Measurements from ENCODE around the gene TACC2.

The TACC2 gene

DNA sequence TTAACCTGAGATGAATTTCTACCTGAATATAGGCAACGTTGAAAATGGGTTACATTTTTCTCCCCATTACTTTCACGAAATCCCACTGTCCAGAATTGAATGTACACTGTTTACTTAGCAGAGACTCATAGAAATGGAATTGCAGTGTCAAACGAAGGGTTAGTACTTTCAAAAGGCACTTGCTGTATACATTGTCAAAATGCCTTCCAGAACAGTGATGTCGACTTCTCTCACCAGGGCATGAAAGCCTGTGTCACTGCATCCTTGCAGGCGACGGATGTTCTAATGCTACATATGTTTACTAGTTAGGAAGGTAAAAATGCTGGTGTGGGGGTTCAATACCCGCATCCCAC lies 41.2 kb downstream of the TACC2 start:
- H3K27ac ChIP-seq (ENCODE audit: low read length), result peak overlapping the region; percentile 71
- H3K4me1 ChIP-seq (ENCODE audit: control insufficient read depth in 1 of 2, insufficient read depth in 2 of 2, low read length in 2 of 2), result peaks cover 0 to 11% of the 10 kb centered on the region in 2 donors

DNA sequence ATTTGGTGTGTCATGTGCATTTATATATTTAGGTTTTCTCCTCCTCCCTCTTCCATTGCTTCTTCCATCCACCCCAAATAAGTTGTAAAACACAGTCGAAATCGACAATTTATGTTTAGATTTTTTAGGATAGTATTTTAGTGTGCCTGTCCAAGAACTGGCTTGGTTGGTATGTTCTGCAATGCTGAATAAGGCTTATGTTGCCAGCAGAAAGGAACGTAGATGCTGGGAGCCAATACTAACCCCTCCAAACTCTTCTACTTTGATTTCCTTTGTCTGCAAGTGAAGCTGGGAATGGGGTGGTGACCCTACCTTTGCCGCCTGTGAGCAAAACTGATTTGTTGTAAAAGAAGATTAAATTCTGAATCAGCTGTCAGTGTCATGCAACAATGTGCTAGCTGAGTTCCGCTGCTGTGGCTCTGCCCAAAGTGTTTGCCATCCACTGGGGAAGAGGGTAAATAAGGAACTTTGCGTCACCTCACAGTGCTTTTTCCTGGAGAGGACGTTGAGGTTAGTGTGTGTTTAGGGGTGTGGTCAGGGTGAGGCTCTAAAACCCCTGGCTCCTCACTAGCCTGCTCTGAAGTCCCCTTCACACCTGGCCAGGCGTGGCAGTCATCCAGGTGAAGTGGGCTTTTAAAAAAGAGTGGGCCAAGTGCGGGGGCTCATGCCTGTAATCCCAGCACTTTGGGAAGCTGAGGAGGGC lies 44.4 kb downstream of the TACC2 start:
- H3K4me3 ChIP-seq (ENCODE audit: low read depth in 1 of 2, low read length in 2 of 2), result no peak overlapping the region

More for the DNA sequence above, 41.2 kb downstream of the TACC2 start:
- H3K27me3 ChIP-seq (ENCODE audit: low read depth, low read length), result no peaks in the 10 kb centered on the region
- H3K4me3 ChIP-seq (ENCODE audit: low read depth in 1 of 2, low read length in 2 of 2), result no peak overlapping the region
- H3K9me3 ChIP-seq (ENCODE audit: control insufficient read depth in 1 of 2, low read length in 2 of 2), result no peaks in the 10 kb centered on the region
- H3K36me3 ChIP-seq (ENCODE audit: control insufficient read depth in 1 of 2, insufficient read depth in 2 of 2, low read length in 2 of 2), result no peaks in the 10 kb centered on the region

DNA sequence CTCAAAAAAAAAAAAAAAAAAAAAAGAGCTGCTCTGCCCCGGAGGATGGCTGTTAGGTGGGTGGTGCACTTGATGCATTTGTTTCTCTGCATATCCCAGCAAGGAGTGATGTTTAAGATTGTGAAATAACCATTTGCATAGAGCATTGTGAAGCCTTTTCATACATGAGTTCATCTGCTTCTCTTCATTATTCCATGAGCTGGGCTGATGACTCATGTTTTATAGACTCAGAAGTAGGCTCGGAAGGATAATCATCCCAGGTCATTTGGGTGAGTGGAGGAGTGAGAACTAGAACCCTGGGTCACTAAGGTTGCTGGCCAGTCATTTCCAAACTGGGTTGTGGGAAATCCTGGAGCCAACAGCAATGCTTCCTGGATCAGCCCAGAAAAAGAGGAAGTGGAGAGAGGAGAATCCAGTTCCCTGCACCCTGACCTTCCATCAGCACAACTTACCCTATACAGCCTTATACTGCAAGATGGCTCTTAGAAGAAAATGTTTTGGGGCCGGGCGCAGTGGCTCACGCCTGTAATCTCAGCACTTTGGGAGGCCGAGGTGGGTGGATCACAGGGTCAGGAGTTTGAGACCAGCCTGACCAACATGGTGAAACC lies 45.3 kb downstream of the TACC2 start:
- H3K4me1 ChIP-seq (ENCODE audit: control insufficient read depth in 1 of 2, insufficient read depth in 2 of 2, low read length in 2 of 2), result peaks cover 0 to 11% of the 10 kb centered on the region in 2 donors
- H3K27me3 ChIP-seq (ENCODE audit: low read depth, low read length), result no peaks in the 10 kb centered on the region
- no peaks in the 10 kb centered on the region for H3K9me3 ChIP-seq (ENCODE audit: control insufficient read depth in 1 of 2, low read length in 2 of 2)
- no peak overlapping the region for H3K27ac ChIP-seq (ENCODE audit: low read length)
- no peaks in the 10 kb centered on the region for H3K36me3 ChIP-seq (ENCODE audit: control insufficient read depth in 1 of 2, insufficient read depth in 2 of 2, low read length in 2 of 2)
- H3K4me3 ChIP-seq (ENCODE audit: low read depth in 1 of 2, low read length in 2 of 2), result no peak overlapping the region

More for the DNA sequence above, 44.4 kb downstream of the TACC2 start:
- Histone ChIP-seq H3K4me1 (ENCODE audit: control insufficient read depth in 1 of 2, insufficient read depth in 2 of 2, low read length in 2 of 2) (peaks cover 0 to 11% of the 10 kb centered on the region in 2 donors), H3K27ac (ENCODE audit: low read length) (peak overlapping the region; percentile 1), H3K36me3 (ENCODE audit: control insufficient read depth in 1 of 2, insufficient read depth in 2 of 2, low read length in 2 of 2) (no peaks in the 10 kb centered on the region), H3K27me3 (ENCODE audit: low read depth, low read length) (no peaks in the 10 kb centered on the region), H3K9me3 (ENCODE audit: control insufficient read depth in 1 of 2, low read length in 2 of 2) (no peaks in the 10 kb centered on the region)

DNA sequence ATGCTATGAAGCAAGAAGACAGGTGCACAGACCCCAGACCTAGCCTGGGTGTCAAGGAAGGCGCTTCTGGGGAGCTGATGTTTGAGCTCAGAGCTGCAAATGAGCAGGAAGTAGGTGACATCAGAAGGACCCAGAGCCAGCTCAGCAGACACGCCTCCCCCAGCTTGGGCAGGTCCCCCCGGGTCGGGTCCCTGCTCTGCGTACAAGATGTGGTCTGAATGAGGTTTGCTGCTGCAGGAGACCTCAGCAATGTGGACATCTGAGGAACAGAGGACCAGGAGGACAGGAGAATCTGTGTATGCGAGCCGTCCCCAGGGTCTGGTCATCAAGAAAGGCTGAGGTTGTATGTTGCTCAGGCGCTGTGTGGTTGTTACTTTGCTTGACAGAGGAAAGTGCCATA lies 51.8 kb downstream of the TACC2 start:
- H3K27me3 ChIP-seq (ENCODE audit: low read depth, low read length), result no peaks in the 10 kb centered on the region
- no peak overlapping the region for H3K27ac ChIP-seq (ENCODE audit: low read length)
- H3K4me1 ChIP-seq (ENCODE audit: control insufficient read depth in 1 of 2, insufficient read depth in 2 of 2, low read length in 2 of 2), result peaks cover 0 to 20% of the 10 kb centered on the region in 2 donors
- H3K36me3 ChIP-seq (ENCODE audit: control insufficient read depth in 1 of 2, insufficient read depth in 2 of 2, low read length in 2 of 2), result no peaks in the 10 kb centered on the region
- no peaks in the 10 kb centered on the region for H3K9me3 ChIP-seq (ENCODE audit: control insufficient read depth in 1 of 2, low read length in 2 of 2)
- H3K4me3 ChIP-seq (ENCODE audit: low read depth in 1 of 2, low read length in 2 of 2), result no peak overlapping the region

DNA sequence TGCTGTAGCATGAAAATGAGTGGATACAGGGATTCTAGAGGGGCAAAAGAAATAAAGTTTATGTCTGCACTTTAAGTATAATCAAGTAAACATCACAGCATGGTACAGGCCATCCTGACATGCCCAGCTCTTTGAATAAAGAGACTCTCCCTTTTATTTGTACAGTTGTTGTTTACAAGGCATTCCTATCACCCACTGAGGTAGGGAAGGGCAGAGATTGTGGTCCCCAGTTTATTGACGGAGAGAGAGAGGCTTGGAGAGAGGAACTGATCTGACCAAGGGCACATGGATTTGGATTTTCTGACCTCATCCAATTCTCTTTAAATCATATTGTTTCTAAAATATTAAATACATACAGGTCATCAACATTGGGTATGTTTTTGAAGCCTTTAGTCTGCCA lies 53.9 kb downstream of the TACC2 start:
- Histone ChIP-seq H3K27ac (ENCODE audit: low read length) (peak overlapping the region; percentile 56), H3K27me3 (ENCODE audit: low read depth, low read length) (no peaks in the 10 kb centered on the region), H3K4me3 (ENCODE audit: low read depth in 1 of 2, low read length in 2 of 2) (no peak overlapping the region), H3K36me3 (ENCODE audit: control insufficient read depth in 1 of 2, insufficient read depth in 2 of 2, low read length in 2 of 2) (no peaks in the 10 kb centered on the region), H3K4me1 (ENCODE audit: control insufficient read depth in 1 of 2, insufficient read depth in 2 of 2, low read length in 2 of 2) (peaks cover 0 to 20% of the 10 kb centered on the region in 2 donors), H3K9me3 (ENCODE audit: control insufficient read depth in 1 of 2, low read length in 2 of 2) (no peaks in the 10 kb centered on the region)

DNA sequence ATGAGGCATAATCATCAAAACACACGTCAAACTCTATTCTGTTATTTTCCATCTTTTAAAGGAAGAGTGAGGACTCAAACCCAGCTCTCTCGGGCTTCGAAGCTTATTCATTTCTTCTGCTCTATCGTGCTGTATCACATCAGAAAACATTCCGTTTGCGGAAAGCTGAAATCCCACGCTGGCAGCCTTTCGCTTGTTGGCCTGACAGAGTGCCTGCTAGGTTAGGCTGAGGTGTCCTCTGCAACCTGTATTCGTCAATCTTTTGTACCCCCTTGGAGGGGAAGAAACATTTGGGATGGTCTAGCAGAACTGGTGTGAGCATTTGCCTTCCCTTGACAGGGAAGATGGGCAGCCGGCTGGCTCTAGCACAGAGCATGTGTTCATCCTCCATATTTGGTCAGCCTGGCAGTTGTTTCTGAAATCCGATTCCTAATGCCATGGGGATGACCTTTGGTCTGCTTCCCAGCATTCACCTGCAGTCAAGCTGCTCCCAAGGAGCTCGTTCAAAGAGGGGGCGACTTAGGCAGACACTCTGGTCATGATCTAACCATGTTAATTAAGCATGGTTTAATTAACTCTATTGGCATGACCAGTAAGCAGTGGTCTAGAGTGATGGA lies 55.2 kb downstream of the TACC2 start:
- no peaks in the 10 kb centered on the region for H3K36me3 ChIP-seq (ENCODE audit: control insufficient read depth in 1 of 2, insufficient read depth in 2 of 2, low read length in 2 of 2)
- peak overlapping the region; percentile 0 to 32 for H3K4me3 ChIP-seq (ENCODE audit: low read depth in 1 of 2, low read length in 2 of 2)
- no peaks in the 10 kb centered on the region for H3K9me3 ChIP-seq (ENCODE audit: control insufficient read depth in 1 of 2, low read length in 2 of 2)
- peak overlapping the region; percentile 68 for H3K27ac ChIP-seq (ENCODE audit: low read length)
- peaks cover 0 to 20% of the 10 kb centered on the region in 2 donors for H3K4me1 ChIP-seq (ENCODE audit: control insufficient read depth in 1 of 2, insufficient read depth in 2 of 2, low read length in 2 of 2)
- H3K27me3 ChIP-seq (ENCODE audit: low read depth, low read length), result no peaks in the 10 kb centered on the region

DNA sequence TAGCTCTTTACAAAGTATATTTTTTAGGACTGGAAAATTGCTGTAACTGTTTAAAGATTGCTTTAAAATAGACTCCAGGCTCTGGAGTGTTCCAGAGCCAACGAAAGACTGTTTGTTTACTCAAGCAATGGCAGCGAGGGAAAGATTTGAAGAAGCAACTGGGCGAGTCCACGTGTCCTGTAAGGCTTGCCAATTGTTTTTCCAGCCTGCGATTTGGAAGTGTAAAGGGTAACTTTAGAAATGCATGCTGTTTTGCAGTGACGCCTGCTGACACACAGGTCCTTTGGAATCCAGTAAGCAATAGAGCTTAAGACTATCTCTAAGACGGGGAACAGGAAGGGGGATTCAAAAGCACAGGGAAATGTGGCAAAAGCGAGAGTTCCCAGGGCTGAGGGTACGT lies 55.8 kb downstream of the TACC2 start:
- H3K27me3 ChIP-seq (ENCODE audit: low read depth, low read length), result no peaks in the 10 kb centered on the region
- H3K9me3 ChIP-seq (ENCODE audit: control insufficient read depth in 1 of 2, low read length in 2 of 2), result no peaks in the 10 kb centered on the region
- peak overlapping the region; percentile 68 for H3K27ac ChIP-seq (ENCODE audit: low read length)
- peaks cover 0 to 20% of the 10 kb centered on the region in 2 donors for H3K4me1 ChIP-seq (ENCODE audit: control insufficient read depth in 1 of 2, insufficient read depth in 2 of 2, low read length in 2 of 2)
- no peaks in the 10 kb centered on the region for H3K36me3 ChIP-seq (ENCODE audit: control insufficient read depth in 1 of 2, insufficient read depth in 2 of 2, low read length in 2 of 2)
- H3K4me3 ChIP-seq (ENCODE audit: low read depth in 1 of 2, low read length in 2 of 2), result peak overlapping the region; percentile 3 to 32

DNA sequence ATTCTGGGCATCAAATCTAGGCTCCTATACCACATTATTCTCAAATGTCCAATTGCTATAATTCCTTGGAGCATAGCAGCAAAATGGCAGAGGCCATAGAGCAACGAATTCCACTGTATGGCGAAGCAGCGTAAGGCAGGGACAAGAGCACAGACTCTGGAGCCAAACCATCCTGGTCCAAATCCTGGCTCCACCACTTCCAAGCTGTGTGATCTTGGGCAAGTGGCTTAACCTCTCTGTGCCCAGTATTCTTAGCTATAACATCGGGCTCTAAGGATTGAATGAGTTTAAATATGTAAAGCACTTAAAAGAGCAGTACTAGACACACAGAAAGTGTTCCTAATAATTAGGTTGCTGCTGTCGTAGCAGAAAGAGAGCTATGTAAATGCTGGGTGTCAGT lies 56.2 kb downstream of the TACC2 start:
- H3K4me1 ChIP-seq (ENCODE audit: control insufficient read depth in 1 of 2, insufficient read depth in 2 of 2, low read length in 2 of 2), result peaks cover 0 to 20% of the 10 kb centered on the region in 2 donors
- H3K36me3 ChIP-seq (ENCODE audit: control insufficient read depth in 1 of 2, insufficient read depth in 2 of 2, low read length in 2 of 2), result no peaks in the 10 kb centered on the region
- no peaks in the 10 kb centered on the region for H3K9me3 ChIP-seq (ENCODE audit: control insufficient read depth in 1 of 2, low read length in 2 of 2)
- peak overlapping the region; percentile 68 for H3K27ac ChIP-seq (ENCODE audit: low read length)
- H3K27me3 ChIP-seq (ENCODE audit: low read depth, low read length), result no peaks in the 10 kb centered on the region
- H3K4me3 ChIP-seq (ENCODE audit: low read depth in 1 of 2, low read length in 2 of 2), result peak overlapping the region; percentile 3 to 32

DNA sequence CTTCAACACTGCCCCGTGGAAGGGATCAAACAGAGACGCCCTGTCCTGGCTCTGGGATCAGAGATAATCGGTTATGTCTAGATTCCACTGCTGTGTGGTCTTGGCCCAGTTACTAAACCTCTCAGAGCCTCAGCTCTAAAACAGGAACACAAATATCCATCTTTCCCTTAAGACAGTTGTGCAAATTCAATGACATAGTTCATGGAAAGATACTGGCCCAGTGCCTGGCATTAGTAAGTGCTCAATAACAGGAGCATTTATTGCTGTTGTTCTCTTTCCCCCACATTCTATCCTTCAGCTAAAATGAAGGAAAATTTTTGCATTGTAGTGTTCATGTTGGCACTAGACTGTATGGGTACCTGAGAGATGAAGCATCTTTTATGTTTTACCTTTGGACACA lies 58.6 kb downstream of the TACC2 start:
- Histone ChIP-seq H3K4me1 (ENCODE audit: control insufficient read depth in 1 of 2, insufficient read depth in 2 of 2, low read length in 2 of 2) (peaks cover 0 to 27% of the 10 kb centered on the region in 2 donors), H3K27me3 (ENCODE audit: low read depth, low read length) (no peaks in the 10 kb centered on the region), H3K4me3 (ENCODE audit: low read depth in 1 of 2, low read length in 2 of 2) (no peak overlapping the region), H3K36me3 (ENCODE audit: control insufficient read depth in 1 of 2, insufficient read depth in 2 of 2, low read length in 2 of 2) (no peaks in the 10 kb centered on the region), H3K27ac (ENCODE audit: low read length) (no peak overlapping the region), H3K9me3 (ENCODE audit: control insufficient read depth in 1 of 2, low read length in 2 of 2) (no peaks in the 10 kb centered on the region)

DNA sequence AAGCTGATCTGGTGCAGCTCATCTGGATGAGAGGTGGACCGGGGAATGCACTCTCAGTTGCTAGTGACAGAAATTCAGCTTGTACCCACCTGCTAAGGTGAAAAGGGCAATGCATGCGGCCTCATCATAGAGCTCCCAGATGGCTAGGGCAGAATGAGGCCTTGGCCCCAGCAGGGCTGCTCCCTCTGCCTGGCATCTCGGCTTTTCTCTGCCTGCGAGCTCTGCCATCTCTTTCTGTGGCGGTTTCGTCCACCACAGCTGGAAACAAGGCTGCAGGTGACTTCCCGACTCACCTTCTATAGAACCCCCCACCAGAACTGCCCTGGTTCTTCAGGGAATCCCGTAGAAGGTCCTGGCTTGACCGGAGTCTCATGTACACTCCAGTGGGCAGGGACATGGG lies 60.1 kb downstream of the TACC2 start:
- H3K4me3 ChIP-seq (ENCODE audit: low read depth in 1 of 2, low read length in 2 of 2), result no peak overlapping the region
- no peaks in the 10 kb centered on the region for H3K36me3 ChIP-seq (ENCODE audit: control insufficient read depth in 1 of 2, insufficient read depth in 2 of 2, low read length in 2 of 2)
- no peak overlapping the region for H3K27ac ChIP-seq (ENCODE audit: low read length)
- peaks cover 0 to 27% of the 10 kb centered on the region in 2 donors for H3K4me1 ChIP-seq (ENCODE audit: control insufficient read depth in 1 of 2, insufficient read depth in 2 of 2, low read length in 2 of 2)
- no peaks in the 10 kb centered on the region for H3K27me3 ChIP-seq (ENCODE audit: low read depth, low read length)
- no peaks in the 10 kb centered on the region for H3K9me3 ChIP-seq (ENCODE audit: control insufficient read depth in 1 of 2, low read length in 2 of 2)

DNA sequence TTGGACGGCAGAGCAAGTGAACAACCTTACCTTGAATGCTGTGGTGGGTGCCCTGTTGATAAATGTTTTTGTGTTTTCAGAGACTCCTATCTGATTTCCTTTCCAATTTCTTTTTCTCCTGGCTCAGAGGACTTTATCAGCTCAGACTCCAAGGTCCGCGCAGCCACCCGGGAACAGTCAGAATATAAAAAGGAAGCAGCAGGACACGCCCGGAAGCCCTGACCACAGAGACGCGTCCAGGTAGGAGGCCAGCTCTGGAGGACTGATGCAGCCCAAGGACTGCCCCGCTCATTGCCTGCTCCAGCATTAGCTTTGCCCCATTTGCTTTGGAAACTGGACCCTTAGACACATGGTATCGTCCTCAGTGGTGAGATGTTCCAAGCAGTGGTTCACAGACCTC lies 61.3 kb downstream of the TACC2 start:
- Histone ChIP-seq H3K27ac (ENCODE audit: low read length) (peak overlapping the region; percentile 16), H3K4me3 (ENCODE audit: low read depth in 1 of 2, low read length in 2 of 2) (no peak overlapping the region)

More for the DNA sequence above, 61.3 kb downstream of the TACC2 start:
- Histone ChIP-seq H3K4me1 (ENCODE audit: control insufficient read depth in 1 of 2, insufficient read depth in 2 of 2, low read length in 2 of 2) (peaks cover 0 to 16% of the 10 kb centered on the region in 2 donors), H3K9me3 (ENCODE audit: control insufficient read depth in 1 of 2, low read length in 2 of 2) (no peaks in the 10 kb centered on the region), H3K27me3 (ENCODE audit: low read depth, low read length) (no peaks in the 10 kb centered on the region), H3K36me3 (ENCODE audit: control insufficient read depth in 1 of 2, insufficient read depth in 2 of 2, low read length in 2 of 2) (no peaks in the 10 kb centered on the region)
